Femur (tissue), 1 donor: ENCODE results near the gene CRISPLD2.

ENCODE experiments used
- DNase-seq: peaks from one replicate; pipeline ENCODE4 v3.0.0-alpha.2; 2017

Gene CRISPLD2

DNA sequence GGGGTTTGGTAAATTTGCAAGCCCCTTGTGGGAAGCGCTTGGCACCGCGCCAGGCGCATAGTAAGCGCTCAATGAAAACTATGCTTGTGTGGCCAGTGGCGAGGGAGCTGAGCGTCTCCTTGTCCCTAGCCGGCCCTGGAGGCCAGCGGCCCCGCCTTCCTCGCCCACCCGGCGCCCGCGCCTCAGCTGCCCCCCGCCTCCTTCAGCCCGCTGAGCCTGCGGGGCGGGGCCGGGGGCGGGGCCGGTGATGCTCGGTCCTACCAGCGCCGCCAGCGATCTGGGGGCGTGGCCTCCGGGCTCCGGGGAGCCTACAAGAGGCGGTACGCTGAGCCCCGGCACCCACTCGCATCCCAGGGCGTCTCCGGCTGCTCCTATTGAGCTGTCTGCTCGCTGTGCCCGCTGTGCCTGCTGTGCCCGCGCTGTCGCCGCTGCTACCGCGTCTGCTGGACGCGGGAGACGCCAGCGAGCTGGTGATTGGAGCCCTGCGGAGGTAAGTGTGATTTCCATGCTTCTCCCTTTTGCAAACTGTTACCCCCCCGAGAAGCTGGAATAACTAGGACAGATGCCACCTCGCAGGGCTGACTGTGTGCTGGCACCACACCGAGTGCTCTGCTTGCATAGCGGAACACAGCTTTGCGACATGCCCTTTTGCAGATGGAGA, at the start of gene CRISPLD2:
Gene CRISPLD2, plus strand, starts transcription at position 342 of the 661 bp plus-strand sequence. CDS start 18,511 bp downstream, outside the sequence.
- DNase-seq, result peak; percentile 94

DNA sequence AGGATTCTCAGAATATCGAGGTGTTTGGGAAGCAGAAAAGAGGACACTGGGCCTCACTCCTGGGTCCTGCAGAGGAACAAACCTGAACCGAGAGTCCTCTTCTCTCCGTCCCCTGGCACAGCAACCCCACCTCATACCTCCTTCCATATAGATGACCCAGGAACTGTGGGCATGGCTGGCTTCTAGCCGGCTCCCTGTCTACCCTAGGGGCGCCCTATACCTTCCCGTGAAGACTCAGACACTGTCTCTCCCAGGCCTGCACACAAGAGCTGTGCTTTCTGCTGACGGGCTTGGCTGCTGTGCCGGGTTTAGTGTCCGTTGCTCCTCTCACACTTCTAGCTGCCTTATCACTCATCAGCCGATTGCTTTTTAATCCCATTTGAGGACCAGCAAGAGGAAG, 46.5 kb upstream of the CRISPLD2 start:
- no peak for DNase-seq

- no peak for DNase-seq
Measured at GRCh38 chr16:84774810-84775209, 45.0 kb upstream of the CRISPLD2 start.

DNA sequence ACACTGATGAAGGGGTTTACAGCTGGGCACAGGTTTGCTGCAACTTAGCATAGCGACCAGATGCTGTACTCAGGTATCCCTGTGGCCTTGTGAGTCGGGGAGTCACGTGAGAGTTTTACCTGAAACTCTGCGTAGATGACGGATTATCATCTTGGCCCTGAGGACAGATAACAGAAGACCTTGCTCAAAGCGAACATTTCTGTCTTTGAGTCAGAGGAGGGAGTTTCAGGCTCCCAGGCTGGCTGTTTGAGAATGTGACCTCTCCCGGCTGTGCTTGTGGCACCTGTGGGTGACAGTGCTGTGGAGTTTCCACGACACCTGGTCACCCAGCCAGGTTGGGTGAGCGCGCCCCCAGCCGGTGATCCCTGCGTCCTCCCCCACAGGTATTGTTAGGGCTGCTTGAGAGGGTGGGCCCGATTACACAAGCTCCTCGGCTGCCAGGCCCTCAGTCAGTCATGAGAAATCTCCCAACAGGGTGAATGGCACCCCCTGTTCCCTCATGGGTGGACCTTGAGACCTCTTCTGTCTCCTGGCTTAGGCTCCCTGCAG, 44.4 kb upstream of the CRISPLD2 start:
- no peak for DNase-seq

DNA sequence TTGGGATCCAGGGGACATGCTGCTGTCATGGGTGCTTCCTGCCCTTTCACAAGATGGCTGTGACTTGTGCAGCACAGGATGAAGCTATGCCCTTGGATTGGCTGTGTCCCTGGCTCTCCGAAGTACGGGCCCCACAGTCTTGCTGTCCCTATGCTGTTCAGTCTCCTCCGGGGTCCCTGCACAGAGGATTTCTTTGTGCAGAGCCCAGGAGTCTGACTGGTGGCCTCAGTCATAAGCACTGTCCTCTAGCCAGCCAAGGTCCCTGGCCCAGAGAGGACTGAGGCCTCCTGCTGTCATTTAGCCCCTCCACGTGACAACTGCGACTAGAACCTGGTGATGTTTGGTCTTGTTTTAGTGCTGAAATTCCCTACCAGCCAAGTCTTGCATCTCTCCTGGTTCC, 42.4 kb upstream of the CRISPLD2 start:
- DNase-seq, result no peak

- DNase-seq, result no peak
Measured at GRCh38 chr16:84778720-84779119, 41.1 kb upstream of the CRISPLD2 start.

- DNase-seq, result no peak
Measured at GRCh38 chr16:84780063-84780462, 39.7 kb upstream of the CRISPLD2 start.

DNA sequence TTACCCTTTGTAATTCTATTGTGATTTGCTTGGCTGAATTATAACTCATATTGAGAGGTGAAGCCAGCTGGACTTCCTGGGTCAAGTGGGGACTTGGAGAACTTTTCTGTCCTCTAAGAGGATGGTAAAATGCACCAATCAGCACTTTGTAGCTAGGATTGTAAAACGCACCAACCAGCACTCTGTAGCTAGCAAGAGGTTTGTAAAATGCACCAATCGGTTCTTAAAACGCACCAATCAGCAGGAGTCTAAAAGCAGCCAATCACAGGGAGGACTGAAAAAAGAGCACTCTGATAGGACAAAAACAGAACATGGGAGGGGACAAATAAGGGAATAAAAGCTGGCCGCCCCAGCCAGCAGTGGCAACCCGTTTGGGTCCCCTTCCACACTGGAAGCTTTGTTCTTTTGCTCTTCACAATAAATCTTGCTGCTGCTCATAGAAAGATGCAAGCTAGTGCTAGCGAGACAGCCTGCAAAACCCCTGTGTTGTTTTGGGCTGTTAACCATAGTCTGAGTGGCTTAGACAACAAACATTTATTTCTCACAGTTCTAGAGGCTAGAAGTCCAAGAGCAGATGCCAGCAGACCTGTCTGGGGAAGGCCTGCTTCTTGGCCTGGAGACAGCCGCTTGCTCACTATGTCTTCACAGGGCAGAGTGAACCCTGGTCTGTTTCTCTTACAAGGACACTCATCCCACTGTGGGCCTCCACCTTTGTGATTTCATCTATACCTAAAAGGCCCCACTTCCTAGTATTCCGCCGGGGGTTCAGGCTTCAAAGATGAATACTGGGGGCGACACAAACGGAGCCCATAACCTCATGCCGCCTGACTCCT, 39.0 kb upstream of the CRISPLD2 start:
- no peak for DNase-seq

DNA sequence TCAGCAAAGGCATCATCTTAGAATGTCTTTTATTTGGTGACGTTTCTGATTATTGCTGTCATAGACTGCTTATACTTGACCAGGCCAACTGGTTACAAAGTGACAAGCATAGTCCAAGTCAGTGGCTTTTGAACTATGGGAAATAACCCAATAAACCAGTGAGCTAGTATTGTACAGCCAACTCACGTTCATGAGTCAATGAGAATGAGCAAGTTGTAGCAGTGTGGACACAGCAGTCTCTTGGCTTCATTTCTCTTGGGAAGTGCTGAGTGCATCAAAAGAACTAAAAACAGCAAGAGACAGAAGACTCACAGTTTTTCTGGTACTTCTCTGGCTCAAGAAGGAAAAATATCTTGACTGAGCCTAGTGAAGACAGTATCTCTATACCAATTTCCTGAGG, 36.9 kb upstream of the CRISPLD2 start:
- DNase-seq, result no peak

GRCh38 chr16:84785843-84786581, 33.8 kb upstream of the CRISPLD2 start:
- DNase-seq, result peak; percentile 79

DNA sequence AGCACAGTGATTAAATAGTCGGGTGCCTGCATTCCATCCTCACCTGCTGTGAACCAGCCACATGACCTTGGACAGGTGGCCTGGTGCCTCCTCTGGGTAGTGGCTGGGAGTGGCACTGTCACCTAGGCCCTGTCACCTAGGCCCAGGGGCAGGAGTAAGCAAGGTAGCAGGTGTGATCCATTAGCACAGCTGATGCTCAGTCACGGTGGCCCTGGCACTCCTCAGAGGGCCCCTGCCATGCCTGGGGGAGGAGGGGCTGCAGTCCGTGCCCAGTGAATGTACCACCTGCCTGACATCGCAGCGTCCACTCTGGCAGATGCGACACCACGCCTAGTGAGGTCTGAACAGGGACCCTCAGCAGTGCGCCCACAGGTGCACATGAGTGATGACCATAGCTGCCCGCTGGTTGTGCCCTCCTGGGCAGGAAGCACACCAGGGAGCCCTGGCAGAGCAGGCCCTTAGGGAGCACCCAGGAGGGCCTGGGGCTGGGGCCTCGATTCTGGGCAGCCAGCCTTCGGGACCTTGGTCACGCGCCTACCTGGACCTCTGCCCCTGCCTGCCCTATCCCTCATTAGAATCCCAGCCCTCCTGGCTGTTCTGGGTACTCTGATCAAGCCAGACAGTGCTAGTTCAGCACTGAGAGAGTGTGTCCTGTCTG, 33.1 kb upstream of the CRISPLD2 start:
- no peak for DNase-seq

DNA sequence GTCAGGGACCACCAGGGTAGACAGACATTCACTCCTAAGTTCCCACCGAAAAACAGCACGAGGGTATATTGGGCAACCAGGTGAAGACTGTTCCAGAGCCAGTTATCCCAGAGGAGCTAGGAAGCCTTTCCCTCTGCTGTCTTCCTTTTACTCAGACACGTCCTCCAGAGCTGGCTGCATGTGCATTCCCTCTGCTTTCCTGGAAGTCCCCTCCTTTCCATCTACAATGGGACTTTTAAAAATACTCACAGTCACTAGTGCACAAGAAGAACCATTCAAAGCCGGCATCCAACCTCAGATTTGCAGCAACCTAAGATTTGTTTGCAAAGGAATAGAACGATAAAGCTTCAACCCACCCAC, 32.5 kb upstream of the CRISPLD2 start:
- DNase-seq, result no peak

DNA sequence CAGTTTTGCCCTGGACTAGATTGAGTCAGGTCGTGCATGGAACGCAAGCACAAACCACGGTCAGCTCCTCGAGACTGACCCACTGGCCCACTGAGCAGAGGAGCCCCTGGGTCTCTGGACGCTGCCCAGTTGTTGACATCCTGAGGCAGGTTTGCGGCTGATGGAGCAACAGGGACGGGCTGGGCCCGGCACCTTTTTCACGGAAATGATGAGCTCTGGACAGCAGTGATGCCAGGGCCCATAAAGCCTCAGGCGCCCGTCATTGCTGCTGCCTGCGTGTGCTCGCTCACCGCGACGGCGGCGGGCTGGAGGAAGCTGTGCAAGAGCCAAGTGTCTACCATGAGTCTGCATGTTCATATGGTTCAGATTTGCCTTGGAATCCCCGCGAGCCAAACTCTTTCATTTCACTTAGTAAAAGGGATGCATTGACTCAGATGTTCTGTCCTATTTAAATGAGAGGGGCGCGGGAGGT, 30.8 kb upstream of the CRISPLD2 start:
- DNase-seq, result no peak

DNA sequence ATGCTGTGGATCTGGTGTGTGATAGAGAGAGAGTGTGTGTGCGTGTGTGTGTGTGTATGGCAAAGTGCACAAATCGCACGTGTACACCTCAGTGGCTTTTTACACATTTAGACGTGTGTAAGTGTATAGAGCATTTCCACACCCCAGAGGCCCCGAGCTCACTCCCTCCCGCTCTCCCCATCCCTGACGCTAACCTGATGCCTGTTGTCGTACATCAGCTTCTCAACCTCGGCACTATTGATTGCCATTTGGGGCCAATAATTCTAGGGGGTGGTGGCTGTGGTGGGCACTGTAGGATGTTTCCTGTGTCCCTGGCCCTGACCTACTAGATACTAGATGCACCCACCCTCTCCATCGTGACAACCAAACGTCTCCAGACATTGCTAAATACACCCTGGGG, 30.4 kb upstream of the CRISPLD2 start:
- no peak for DNase-seq

DNA sequence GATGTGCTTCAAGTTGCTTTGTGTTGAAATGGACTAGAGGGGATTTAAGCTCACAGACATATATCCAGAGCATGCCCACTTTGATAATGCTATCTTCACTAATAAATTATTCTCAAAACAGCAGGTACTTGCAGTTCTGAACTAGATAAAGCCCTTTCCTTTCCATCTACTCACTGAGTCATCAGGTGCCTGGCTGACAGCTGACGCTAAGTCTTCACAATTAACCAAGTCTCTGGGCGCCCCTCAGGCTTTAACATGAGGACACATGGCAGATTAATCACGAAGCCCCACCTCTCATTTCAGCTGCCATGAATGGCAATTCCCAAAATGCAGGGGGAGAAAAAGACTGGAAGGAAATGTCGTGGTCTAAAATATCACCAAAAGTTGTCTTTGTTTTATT, 29.5 kb upstream of the CRISPLD2 start:
- DNase-seq, result no peak

GRCh38 chr16:84791088-84791487, 28.7 kb upstream of the CRISPLD2 start:
- no peak for DNase-seq

DNA sequence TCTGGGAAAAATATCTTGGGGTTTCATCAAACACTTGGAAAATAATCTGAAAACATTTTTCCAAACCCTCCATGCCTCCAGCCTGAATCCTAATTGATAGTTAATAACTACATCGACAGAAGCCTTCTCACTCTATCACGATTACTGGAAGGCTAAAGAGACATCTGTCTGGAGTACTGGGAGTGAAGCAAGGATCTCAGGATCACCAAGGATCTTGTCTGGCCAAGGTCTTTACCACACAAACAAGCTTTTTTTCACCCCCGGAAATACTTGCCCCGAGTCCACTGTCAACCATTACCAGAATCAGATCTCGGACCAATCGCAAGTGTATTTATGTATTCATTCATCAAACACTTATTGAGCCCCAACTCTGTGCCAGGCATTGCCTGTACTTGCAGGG, 28.3 kb upstream of the CRISPLD2 start:
- DNase-seq, result no peak

- DNase-seq, result no peak
Measured at GRCh38 chr16:84794186-84794585, 25.6 kb upstream of the CRISPLD2 start.

DNA sequence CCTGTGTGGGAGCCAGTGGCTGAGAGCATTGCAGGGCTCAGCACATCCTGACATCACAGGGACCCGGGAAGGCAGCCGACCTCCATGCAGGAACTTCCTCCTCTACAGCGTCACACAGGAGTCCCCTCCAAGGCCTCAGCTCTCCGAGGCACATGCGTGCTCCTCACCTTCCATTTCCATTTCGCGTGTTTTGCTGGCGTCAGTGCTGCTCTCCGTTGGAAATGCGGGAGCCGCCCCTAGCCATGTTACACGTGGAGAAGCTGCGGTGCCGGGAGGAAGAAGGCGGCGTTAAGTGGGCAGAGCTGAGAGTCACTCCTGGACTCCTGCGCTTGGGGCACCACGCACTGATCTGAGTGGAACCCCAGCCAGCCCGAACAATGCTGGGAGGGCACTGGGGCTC, 25.2 kb upstream of the CRISPLD2 start:
- DNase-seq, result no peak

GRCh38 chr16:84795329-84796053, 24.3 kb upstream of the CRISPLD2 start:
- peak; percentile 76 for DNase-seq

DNA sequence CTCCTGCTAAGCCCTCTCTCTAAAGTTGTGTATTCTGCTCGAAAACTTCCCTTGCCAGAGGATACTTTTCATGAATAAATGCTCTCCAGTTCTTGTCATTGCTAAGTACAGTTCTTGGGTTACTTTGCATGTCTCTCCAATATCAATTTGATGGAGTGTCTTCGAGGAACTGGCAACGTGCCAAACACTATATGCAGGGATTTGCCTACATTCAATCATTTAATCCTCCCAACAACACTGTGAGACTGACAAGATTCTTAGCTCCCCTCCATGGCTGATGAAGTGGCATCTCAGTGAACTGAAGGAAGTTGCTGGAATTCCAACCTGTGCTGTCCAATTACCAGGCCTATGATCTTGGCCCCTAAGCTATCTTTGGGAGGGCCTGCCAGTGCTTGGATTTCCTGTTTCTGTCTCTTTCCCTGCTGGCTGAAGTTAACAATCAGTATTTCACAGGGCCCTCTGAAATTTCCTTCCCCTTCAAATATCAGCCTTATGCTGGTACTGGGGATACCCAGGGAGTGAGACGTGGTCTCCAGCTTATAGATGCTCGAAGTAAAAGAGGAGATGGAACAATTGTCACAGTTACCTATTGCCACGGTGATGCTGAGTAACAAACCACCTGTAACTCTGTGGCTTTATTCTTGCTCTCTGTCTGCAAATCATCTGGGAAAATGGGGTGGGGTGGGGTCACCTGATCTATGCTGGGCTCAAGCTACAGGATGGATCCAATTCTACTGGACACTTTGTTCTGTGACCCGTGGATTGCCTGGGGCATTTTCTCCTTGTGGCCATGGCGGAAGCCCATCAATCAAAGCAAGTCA, 19.4 kb upstream of the CRISPLD2 start:
- no peak for DNase-seq
